ENCODE measurements around the gene LRRC39. TPM values are rescaled to one million over a fixed set of nuclear protein-coding genes. Genes with fewer than 3 reads are reported as not detected.

Gene LRRC39
- total RNA-seq, result 0.43 and 0.53 TPM in 2 replicates

GRCh38 chr1:100178091-100178490 is at the start of gene LRRC39:
Gene LRRC39 (minus strand): TSS chr1:100178256. CDS start chr1:100168516, 9,740 bp downstream.

GRCh38 chr1:100132566-100133477 is 45.2 kb downstream of the LRRC39 start, which contains the start of the genes SASS6 and TRMT13:
Gene SASS6 (minus strand): TSS chr1:100132930. CDS start chr1:100132814, 116 bp downstream.
Gene TRMT13 (plus strand): TSS chr1:100133163. CDS start chr1:100133169, 6 bp downstream.

Small RNA genes lying within 50 kb of the gene (small RNA-seq; reads per million reads assigned to genes)
- gene AC093019.1 (0.35 reads per million), gene RPL23AP90 (not detected)

Other genes starting within 250 kb of the LRRC39 start
- 44.1 and 44.7 TPM in 2 replicates for gene SLC35A3, start 208.3 kb downstream of the LRRC39 start, total RNA-seq
- gene SASS6, start 45.3 kb downstream of the LRRC39 start, total RNA-seq, result 7.6 and 12.9 TPM in 2 replicates
- gene TRMT13, start 45.1 kb downstream of the LRRC39 start, total RNA-seq, result 20.2 and 21.7 TPM in 2 replicates
- 8.4 and 9.6 TPM in 2 replicates for gene DBT, start 71.6 kb upstream of the LRRC39 start, total RNA-seq
- gene RTCA, start 88.0 kb upstream of the LRRC39 start, total RNA-seq, result 63.2 and 70.9 TPM in 2 replicates
- gene CDC14A, start 174.2 kb upstream of the LRRC39 start, total RNA-seq, result 35.1 and 36.0 TPM in 2 replicates

Measured in thoracic aorta endothelial cell (primary cell).